K562 (cell line): Measurements from ENCODE around the gene DAB1. TPM values are rescaled to one million over a fixed set of nuclear protein-coding genes. Genes with fewer than 3 reads are reported as not detected.

Experiments used
- ATAC-seq: fragments of 200-7000 bp; cut with Tn5 transposase; 3 replicates; pipeline ENCODE4 v1.9.1; 2020; ENCODE audit warnings: moderate library complexity
- BruUV-seq: library from RNA; stranded (reverse); fragments of 400-500 nt; replicated peaks from 2 replicates; lab custom pipeline; 2021; lab: Mats Ljungman, UMichigan
- CTCF ChIA-PET: fragments of 300-600 bp; formaldehyde crosslinking; extraction: SDS; loops from one replicate; lab custom pipeline; 2021; ENCODE audit warnings: low intra/inter-chr PET ratio; lab: Yijun Ruan, JAX
- POLR2A ChIA-PET: fragments of 300-600, 350-650 bp; sonication (Branson Sonifier 250); formaldehyde crosslinking; extraction: SDS; loops from one replicate; lab custom pipeline; 2021; ENCODE audit warnings: antibody characterized with exemption, inconsistent platforms; lab: Yijun Ruan, JAX
- DNase-seq, 4 experiments: peaks; one replicate each; pipeline versions ENCODE4 v3.0.0 to v3.0.0-alpha.2; 2011 to 2018; ENCODE audit warnings: low spot score in 3 of 4, mixed read lengths in 3 of 4; ENCODE audit errors: extremely low read depth in 1 of 4
- FAIRE-seq: peaks from 2 replicates; lab custom pipeline; 2011; peaks lifted over from hg19 to GRCh38; lab: Jason Lieb, UNC
- H2AFZ ChIP-seq: 2 replicates; pipeline ENCODE4 v1.6.0; 2011; ENCODE audit warnings: low read depth, low read length, control low read depth, inconsistent platforms
- H3K27ac ChIP-seq: fragments of 200-600 bp; 3 replicates; pipeline ENCODE4 v1.8.0; 2011; ENCODE audit warnings: low read depth, mild to moderate bottlenecking, control low read depth, inconsistent platforms, low read length, moderate library complexity, mixed read lengths; ENCODE audit errors: extremely low read depth
- H3K27me3 ChIP-seq, 2 experiments: fragments of 300-600 bp in 1 of 2; 2 replicates in 1 of 2; 3 replicates in 1 of 2; pipeline versions ENCODE4 v1.6.0 to v1.8.0; 2011; ENCODE audit warnings: inconsistent platforms in 2 of 2, low read length in 2 of 2, mild to moderate bottlenecking in 1 of 2, mixed read lengths in 1 of 2, moderate library complexity in 1 of 2; ENCODE audit not compliant: control insufficient read depth in 2 of 2, insufficient read depth in 2 of 2
- H3K36me3 ChIP-seq: fragments of 300-600 bp; 3 replicates; pipeline ENCODE4 v1.8.0; 2011; ENCODE audit warnings: mild to moderate bottlenecking, low read length, inconsistent platforms; ENCODE audit not compliant: control insufficient read depth, insufficient read depth
- H3K4me1 ChIP-seq, 2 experiments: fragments of 200-600 bp in 1 of 2; replicated peaks in 1 of 2; 2 replicates in 1 of 2; 3 replicates in 1 of 2; pipeline versions ENCODE4 v1.5.1 to v1.8.0; 2011; ENCODE audit warnings: inconsistent platforms in 2 of 2, low read length in 2 of 2, mild to moderate bottlenecking in 1 of 2, mixed read lengths in 1 of 2, moderate library complexity in 1 of 2; ENCODE audit not compliant: control insufficient read depth in 2 of 2, insufficient read depth in 2 of 2
- H3K4me2 ChIP-seq: 2 replicates; pipeline ENCODE4 v1.6.1; 2011; ENCODE audit warnings: low read length, control low read depth, inconsistent platforms, mixed read lengths; ENCODE audit not compliant: insufficient read depth
- H3K4me3 ChIP-seq: fragments of 200-600 bp; sonication (generic), shearing (Covaris generic); 2 replicates; pipeline ENCODE4 v1.5.1; 2016; ENCODE audit warnings: control low read depth, inconsistent platforms
- H3K79me2 ChIP-seq: fragments of 200-600 bp; 3 replicates; pipeline ENCODE4 v1.8.0; 2011; ENCODE audit warnings: low read length, inconsistent platforms; ENCODE audit not compliant: control insufficient read depth, insufficient read depth
- H3K9ac ChIP-seq, 2 experiments: 2 replicates each; pipeline versions ENCODE4 v1.6.0 to v1.6.1; 2011; ENCODE audit warnings: low read depth in 2 of 2, low read length in 2 of 2, control low read depth in 1 of 2, inconsistent platforms in 1 of 2, mild to moderate bottlenecking in 1 of 2, mixed read lengths in 1 of 2; ENCODE audit not compliant: insufficient read depth in 1 of 2
- H3K9me1 ChIP-seq: one replicate; pipeline ENCODE4 v1.6.0; 2011; ENCODE audit warnings: inconsistent platforms, mild to moderate bottlenecking, low read length, moderate library complexity; ENCODE audit not compliant: control insufficient read depth, insufficient read depth
- H3K9me3 ChIP-seq: replicated peaks from 2 replicates; pipeline ENCODE4 v1.5.1; 2011; ENCODE audit warnings: low read depth, low read length, inconsistent platforms; ENCODE audit not compliant: control insufficient read depth, insufficient read depth
- H4K20me1 ChIP-seq: replicated peaks from 2 replicates; pipeline ENCODE4 v1.6.1; 2011; ENCODE audit warnings: low read length, inconsistent platforms, mixed read lengths; ENCODE audit not compliant: control insufficient read depth, insufficient read depth
- ATF6 ChIP-seq: sonication (generic); formaldehyde crosslinking; IDR thresholded peaks from 2 replicates; pipeline ENCODE4 v1.4.0; 2020; ENCODE audit warnings: mild to moderate bottlenecking, missing genetic modification reagents
- MLLT1 ChIP-seq, 2 experiments: fragments of 450-650 bp; IDR thresholded peaks; 2 replicates each; pipeline ENCODE4 v1.6.1; 2016
- ZNF696 ChIP-seq: fragments of 250-450 bp; sonication (Bioruptor Pico); conservative IDR thresholded peaks from 2 replicates; pipeline ENCODE4 v1.4.0; 2020; ENCODE audit warnings: mild to moderate bottlenecking, moderate library complexity
- WGBS: fragments of 100-300 bp; shearing (Covaris generic); methylation state at CpG from one replicate; pipeline ENCODE4 v1.1.6; 2016; ENCODE audit warnings: low coverage, mixed read lengths; ENCODE audit not compliant: insufficient coverage; ENCODE audit errors: missing lambda C conversion rate; 5-methylcytosine and 5-hydroxymethylcytosine counted together
- in situ Hi-C: fragments of 300-500 bp; cut with MboI; formaldehyde crosslinking; loops from 4 replicates; pipeline ENCODE4 v1.15.0; 2018; ENCODE audit warnings: inconsistent platforms, mixed read lengths
- intact Hi-C: fragments of 100-400 bp; cut with micrococcal nuclease; formaldehyde crosslinking; loops from 2 replicates; pipeline ENCODE4 v1.14.2; 2022
- polyA plus RNA-seq, 8 experiments: library from polyadenylated mRNA; depleted of rRNA in 4 of 8; stranded (reverse) in 5 of 8; unstranded in 3 of 8; fragments of >200 nt; fragmentation: Nextera tagmentation in 2 of 8; fragmentation: Illumina TruSeq in 1 of 8; extraction: Ambion mirVana in 2 of 8; extraction: Trizol in 1 of 8; gene quantifications; 2 replicates each; pipeline versions ENCODE4 v1.2.1 to v1.2.3, GENCODE V29; 2011 to 2014; ENCODE audit warnings: inconsistent platforms in 1 of 8, missing spikeins in 1 of 8
- total RNA-seq, 7 experiments: library from RNA; depleted of rRNA in 6 of 7; stranded (reverse); fragments of >200 nt in 6 of 7; fragmentation: Illumina TruSeq in 2 of 7; extraction: Trizol in 2 of 7; gene quantifications; 2 replicates each; pipeline versions ENCODE4 v1.2.1 to v1.2.3, GENCODE V29; 2011 to 2021; ENCODE audit warnings: low replicate concordance in 1 of 7

DAB1 gene
- total and polyA plus RNA-seq, 9 of the 15 experiments (the other 6 are each of a cell fraction or from before 2014, with no cell fraction given) = not detected

- Histone ChIP-seq H3K4me3 (no peak overlapping the region), H3K36me3 (no peaks in the 10 kb centered on the region), H3K9ac (no peak overlapping the region), H3K27ac (no peak overlapping the region), H4K20me1 (no peaks in the 10 kb centered on the region), H3K27me3 (no peaks in the 10 kb centered on the region), H3K9me3 (no peaks in the 10 kb centered on the region), H2AFZ (no peak overlapping the region), H3K79me2 (no peaks in the 10 kb centered on the region), H3K4me1 (no peaks in the 10 kb centered on the region), H3K4me2 (no peak overlapping the region), H3K9me1 (no peaks in the 10 kb centered on the region)
- BruUV-seq = no TSS peak
- ATAC-seq (no peak), DNase-seq (no peak), FAIRE-seq (no peak)
- intact Hi-C loops (no loop called here), in situ Hi-C loops (no loop called here)
- ChIA-PET POLR2A (no interaction called here), CTCF (no interaction called here)
- 0% methylated on average over 4 of the region's 4 CpGs for WGBS
- TF ChIP-seq MLLT1 (IDR thresholded peaks at IDR 0.05) (no peak), ZNF696 (CRISPR knock-in tag) (no peak), ATF6 (CRISPR knock-in tag) (no peak)
These were observed 386.9 kb downstream of the DAB1 start for GRCh38 chr1:57036641-57037579.
